B cell (primary cell): Measurements from ENCODE around the gene LRRC74A. TPM values are rescaled to one million over a fixed set of nuclear protein-coding genes. Genes with fewer than 3 reads are reported as not detected.
A peak's percentile ranks its signal among the peaks of the same experiment; 100 is the strongest.

Experiments
- ATAC-seq: fragments of 200-7000 bp; cut with Tn5 transposase; one replicate; pipeline ENCODE4 v1.10.0; 2021; ENCODE audit warnings: low read depth, mild to moderate bottlenecking, moderate number of reproducible peaks, moderate library complexity
- CTCF ChIA-PET: fragments of 350-600 bp; sonication (Branson Sonifier 250); formaldehyde crosslinking; loops from one replicate; lab custom pipeline; 2021; ENCODE audit warnings: antibody characterized with exemption, inconsistent platforms; lab: Charles Lee
- POLR2A ChIA-PET: fragments of 350-600 bp; sonication (Branson Sonifier 250); formaldehyde crosslinking; loops from one replicate; lab custom pipeline; 2021; ENCODE audit warnings: antibody characterized with exemption; lab: Charles Lee
- DNase-seq: peaks from one replicate; pipeline ENCODE4 v3.0.0; 2013
- H2AFZ ChIP-seq: 2 replicates; pipeline ENCODE4 v1.6.1; 2012; ENCODE audit warnings: mild to moderate bottlenecking, low read depth, low read length; ENCODE audit not compliant: insufficient read depth, poor library complexity, severe bottlenecking
- H3K27ac ChIP-seq, 2 donors: 1 replicate in 1 of 2; 2 replicates in 1 of 2; pipeline ENCODE4 v1.5.1; 2012 to 2013; ENCODE audit warnings: low read length in 2 of 2, mild to moderate bottlenecking in 2 of 2, moderate library complexity in 1 of 2
- H3K27me3 ChIP-seq, 4 experiments: fragments of 200-600 bp in 1 of 4; sonication (generic) in 1 of 4; replicated peaks in 1 of 4; 1 replicate in 2 of 4; 2 replicates in 2 of 4; pipeline versions ENCODE4 v1.6.1 to v1.7.0; 2013 to 2016; ENCODE audit warnings: low read length in 3 of 4, mild to moderate bottlenecking in 2 of 4, mixed read lengths in 1 of 4, moderate library complexity in 1 of 4; ENCODE audit not compliant: insufficient read depth in 4 of 4, control insufficient read depth in 3 of 4; ENCODE audit errors: control extremely low read depth in 1 of 4
- H3K36me3 ChIP-seq, 2 experiments: replicated peaks in 1 of 2; 1 replicate in 1 of 2; 2 replicates in 1 of 2; pipeline versions ENCODE4 v1.6.1 to v1.7.1; 2013; ENCODE audit warnings: low read length in 1 of 2; ENCODE audit not compliant: insufficient read depth in 2 of 2, control insufficient read depth in 1 of 2; ENCODE audit errors: control extremely low read depth in 1 of 2, extremely low read depth in 1 of 2
- H3K4me1 ChIP-seq, 2 donors: fragments of 200-600 bp in 1 of 2; sonication (generic) in 1 of 2; 1 replicate in 1 of 2; 2 replicates in 1 of 2; pipeline versions ENCODE4 v1.5.1 to v1.6.1; 2013 to 2017; ENCODE audit warnings: low read length in 2 of 2; ENCODE audit not compliant: control insufficient read depth in 2 of 2, insufficient read depth in 2 of 2
- H3K4me2 ChIP-seq: replicated peaks from 2 replicates; pipeline ENCODE3; 2012; ENCODE audit warnings: mild to moderate bottlenecking, low read depth, low read length; ENCODE audit not compliant: poor library complexity, severe bottlenecking
- H3K4me3 ChIP-seq, 5 experiments: fragments of 200-600 bp in 1 of 5; sonication (generic) in 1 of 5; 1 replicate in 3 of 5; 2 replicates in 2 of 5; pipeline versions ENCODE4 v1.5.1 to v1.7.0; 2011 to 2016; ENCODE audit warnings: low read length in 4 of 5, mild to moderate bottlenecking in 4 of 5, low read depth in 2 of 5, control low read depth in 1 of 5, moderate library complexity in 1 of 5; ENCODE audit not compliant: insufficient read depth in 1 of 5; ENCODE audit errors: control extremely low read depth in 1 of 5, extremely low read depth in 1 of 5
- H3K79me2 ChIP-seq: fragments of 200-600 bp; sonication (generic); one replicate; pipeline ENCODE4 v1.6.0; 2016; ENCODE audit warnings: low read length; ENCODE audit not compliant: control insufficient read depth, insufficient read depth
- H3K9ac ChIP-seq: fragments of 200-600 bp; sonication (generic); 2 replicates; pipeline ENCODE4 v1.6.1; 2017; ENCODE audit warnings: mild to moderate bottlenecking, low read length, moderate library complexity
- H3K9me3 ChIP-seq, 3 donors: one replicate each; pipeline versions ENCODE4 v1.6.1 to v1.7.1; 2013; ENCODE audit warnings: low read length in 2 of 3; ENCODE audit not compliant: control insufficient read depth in 2 of 3, insufficient read depth in 1 of 3; ENCODE audit errors: control extremely low read depth in 1 of 3
- H4K20me1 ChIP-seq: 2 replicates; pipeline ENCODE4 v1.6.0; 2012; ENCODE audit warnings: mild to moderate bottlenecking, low read length; ENCODE audit not compliant: insufficient read depth, control insufficient read depth, poor library complexity, severe bottlenecking
- H3K27ac Mint-ChIP-seq: one replicate; pipeline ENCODE4 v1.8.0; 2021; ENCODE audit warnings: mixed read lengths
- H3K27me3 Mint-ChIP-seq: one replicate; pipeline ENCODE4 v1.8.0; 2021; ENCODE audit warnings: mixed read lengths
- H3K4me1 Mint-ChIP-seq: one replicate; pipeline ENCODE4 v1.8.0; 2021; ENCODE audit warnings: mixed read lengths
- H3K4me3 Mint-ChIP-seq: one replicate; pipeline ENCODE4 v1.8.0; 2021; ENCODE audit warnings: mixed read lengths
- H3K9me3 Mint-ChIP-seq: one replicate; pipeline ENCODE4 v1.8.0; 2022; ENCODE audit warnings: mixed read lengths; ENCODE audit not compliant: insufficient read depth
- EZH2 ChIP-seq: IDR thresholded peaks from 2 replicates; pipeline ENCODE4 v1.6.1; 2012; ENCODE audit warnings: borderline replicate concordance, low read depth, mild to moderate bottlenecking, moderate library complexity, low read length; ENCODE audit not compliant: insufficient read depth, poor library complexity, severe bottlenecking
- WGBS: methylation state at CpG from one replicate; pipeline ENCODE4 v1.1.5; 2013; ENCODE audit warnings: missing lambda C conversion rate; ENCODE audit not compliant: insufficient coverage; 5-methylcytosine and 5-hydroxymethylcytosine counted together
- intact Hi-C: fragments of 100-400 bp; cut with micrococcal nuclease; formaldehyde crosslinking; loops from one replicate; pipeline ENCODE4 v1.10.0; 2022
- polyA plus RNA-seq: library from polyadenylated mRNA; depleted of rRNA; stranded (reverse); fragments of >200 nt; gene quantifications from 2 replicates; pipeline ENCODE4 v1.2.3, GENCODE V29; 2012
- total RNA-seq, 2 donors: library from RNA; stranded (reverse); fragments of 120-200 nt in 1 of 2; gene quantifications; 1 replicate in 1 of 2; 2 replicates in 1 of 2; pipeline versions ENCODE4 v1.2.3 to v1.2.4, GENCODE V29; 2013 to 2022
- TF ChIP-seq, protein P1 (sequence below): fragments of 200-600 bp; IDR thresholded peaks from one replicate; pipeline ENCODE4 v1.8.0; 2022; ENCODE audit warnings: antibody characterized with exemption, mild to moderate bottlenecking

The LRRC74A gene
- total and polyA plus RNA-seq, 2 donors (not counting 1 experiment from before 2014, with no cell fraction given) = not detected

GRCh38 chr14:76917745-76918255 lies 91.6 kb downstream of the LRRC74A start:
- Histone ChIP-seq H4K20me1 (no peaks in the 10 kb centered on the region), H3K36me3 (no peaks in the 10 kb centered on the region), H3K4me3 (no peak overlapping the region), H2AFZ (peak overlapping the region; percentile 44), H3K27me3 (peaks cover 0 to 31% (median 5%) of the 10 kb centered on the region in 4 experiments), H3K9me3 (peaks cover 0 to 4% (median 0%) of the 10 kb centered on the region in 3 donors), H3K4me1 (peaks cover 30 to 32% of the 10 kb centered on the region in 2 donors), H3K9ac (no peak overlapping the region), H3K27ac (no peak overlapping the region), H3K4me2 (no peak overlapping the region), H3K79me2 (no peaks in the 10 kb centered on the region)
- H3K27ac Mint-ChIP-seq = no peak overlapping the region
- no peaks in the 10 kb centered on the region for H3K9me3 Mint-ChIP-seq
- H3K27me3 Mint-ChIP-seq = peaks cover 18% of the 10 kb centered on the region
- TF ChIP-seq, protein P1, sequence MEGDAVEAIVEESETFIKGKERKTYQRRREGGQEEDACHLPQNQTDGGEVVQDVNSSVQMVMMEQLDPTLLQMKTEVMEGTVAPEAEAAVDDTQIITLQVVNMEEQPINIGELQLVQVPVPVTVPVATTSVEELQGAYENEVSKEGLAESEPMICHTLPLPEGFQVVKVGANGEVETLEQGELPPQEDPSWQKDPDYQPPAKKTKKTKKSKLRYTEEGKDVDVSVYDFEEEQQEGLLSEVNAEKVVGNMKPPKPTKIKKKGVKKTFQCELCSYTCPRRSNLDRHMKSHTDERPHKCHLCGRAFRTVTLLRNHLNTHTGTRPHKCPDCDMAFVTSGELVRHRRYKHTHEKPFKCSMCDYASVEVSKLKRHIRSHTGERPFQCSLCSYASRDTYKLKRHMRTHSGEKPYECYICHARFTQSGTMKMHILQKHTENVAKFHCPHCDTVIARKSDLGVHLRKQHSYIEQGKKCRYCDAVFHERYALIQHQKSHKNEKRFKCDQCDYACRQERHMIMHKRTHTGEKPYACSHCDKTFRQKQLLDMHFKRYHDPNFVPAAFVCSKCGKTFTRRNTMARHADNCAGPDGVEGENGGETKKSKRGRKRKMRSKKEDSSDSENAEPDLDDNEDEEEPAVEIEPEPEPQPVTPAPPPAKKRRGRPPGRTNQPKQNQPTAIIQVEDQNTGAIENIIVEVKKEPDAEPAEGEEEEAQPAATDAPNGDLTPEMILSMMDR = no peak
- TF ChIP-seq EZH2 = no peak
- peaks cover 24% of the 10 kb centered on the region for H3K4me1 Mint-ChIP-seq
- intact Hi-C loops = no loop called here
- DNase-seq (no peak), ATAC-seq (no peak)
- H3K4me3 Mint-ChIP-seq = no peak overlapping the region
- ChIA-PET CTCF (interaction anchor here (0.8 to 15.6 kb wide), 13 partner anchors 9 to 149 kb away, joined by 3 to 267 read pairs (median 7); no protein-coding TSS in a partner anchor), POLR2A (interaction anchor here (0.6 to 1.8 kb wide), 2 partner anchors 50 to 110 kb away, joined by 3 to 6 read pairs; no protein-coding TSS in a partner anchor)
- WGBS = 30% methylated on average over 5 of the region's 7 CpGs

GRCh38 chr14:76918256-76918781 lies 92.1 kb downstream of the LRRC74A start:
- ChIA-PET CTCF (interaction anchor here (0.8 to 15.6 kb wide), 11 partner anchors 9 to 148 kb away, joined by 3 to 267 read pairs (median 5); no protein-coding TSS in a partner anchor), POLR2A (interaction anchor here (0.6 to 1.8 kb wide), 2 partner anchors 49 to 109 kb away, joined by 3 to 6 read pairs; no protein-coding TSS in a partner anchor)
- TF ChIP-seq EZH2 = no peak
- TF ChIP-seq, protein P1 = no peak
- Mint-ChIP-seq H3K4me1 (peaks cover 23% of the 10 kb centered on the region), H3K27me3 (peaks cover 18% of the 10 kb centered on the region), H3K4me3 (no peak overlapping the region), H3K27ac (no peak overlapping the region), H3K9me3 (no peaks in the 10 kb centered on the region)
- no peak overlapping the region for H3K27ac ChIP-seq
- ATAC-seq (peak; percentile 59), DNase-seq (peak; percentile 48)
- peaks cover 0 to 4% (median 0%) of the 10 kb centered on the region in 3 donors for H3K9me3 ChIP-seq
- peak overlapping the region; percentile 44 for H2AFZ ChIP-seq
- peaks cover 28 to 29% of the 10 kb centered on the region in 2 donors for H3K4me1 ChIP-seq
- no peaks in the 10 kb centered on the region for H3K79me2 ChIP-seq
- no peaks in the 10 kb centered on the region for H3K36me3 ChIP-seq
- no peak overlapping the region for H3K9ac ChIP-seq
- WGBS = 52% methylated on average over 8 of the region's 8 CpGs
- intact Hi-C loops = no loop called here
- no peak overlapping the region for H3K4me2 ChIP-seq
- no peaks in the 10 kb centered on the region for H4K20me1 ChIP-seq
- no peak overlapping the region for H3K4me3 ChIP-seq
- H3K27me3 ChIP-seq = peaks cover 0 to 31% (median 5%) of the 10 kb centered on the region in 4 experiments
